T-cell (primary cell): ENCODE data around the gene IL1RL1. TPM values are rescaled to one million over a fixed set of nuclear protein-coding genes. Genes with fewer than 3 reads are reported as not detected.
A peak's percentile ranks its signal among the peaks of the same experiment; 100 is the strongest.

Experiments used
- ATAC-seq, 4 experiments: fragments of 200-7000 bp in 3 of 4; fragments of 150-1000 bp in 1 of 4; cut with Tn5 transposase; replicated peaks in 1 of 4; 1 replicate in 3 of 4; 2 replicates in 1 of 4; pipeline ENCODE4 v1.10.0; 2021; ENCODE audit warnings: moderate library complexity in 3 of 4, mild to moderate bottlenecking in 2 of 4, moderate number of reproducible peaks in 1 of 4
- CTCF ChIA-PET, 2 donors: fragments of 300-600 bp; sonication (Branson Sonifier 250); formaldehyde crosslinking; loops; one replicate each; lab custom pipeline; 2022; ENCODE audit warnings: antibody characterized with exemption in 2 of 2; lab: Charles Lee
- POLR2A ChIA-PET, 2 donors: fragments of 300-600 bp; sonication (Branson Sonifier 250); formaldehyde crosslinking; loops; one replicate each; lab custom pipeline; 2022; ENCODE audit warnings: antibody characterized with exemption in 2 of 2; lab: Charles Lee
- DNase-seq, 35 experiments: peaks; one replicate each; pipeline versions ENCODE4 v3.0.0 to v3.0.0-alpha.2; 2013 to 2023
- H3K27ac ChIP-seq: one replicate; pipeline ENCODE4 v1.5.1; 2013; ENCODE audit warnings: low read length
- H3K27me3 ChIP-seq, 2 experiments: replicated peaks in 1 of 2; 1 replicate in 1 of 2; 2 replicates in 1 of 2; pipeline versions ENCODE4 v1.6.1 to v1.7.0; 2013; ENCODE audit warnings: low read length in 1 of 2, mixed read lengths in 1 of 2; ENCODE audit not compliant: control insufficient read depth in 2 of 2, insufficient read depth in 2 of 2; ENCODE audit errors: extremely low read depth in 1 of 2
- H3K36me3 ChIP-seq, 2 donors: 1 replicate in 1 of 2; 2 replicates in 1 of 2; pipeline versions ENCODE4 v1.6.1 to v1.7.0; 2013; ENCODE audit warnings: low read length in 1 of 2; ENCODE audit not compliant: control insufficient read depth in 2 of 2, insufficient read depth in 1 of 2; ENCODE audit errors: extremely low read depth in 1 of 2
- H3K4me1 ChIP-seq, 2 experiments: 1 replicate in 1 of 2; 2 replicates in 1 of 2; pipeline versions ENCODE4 v1.6.1 to v1.7.0; 2013; ENCODE audit warnings: low read length in 2 of 2, mixed read lengths in 1 of 2; ENCODE audit not compliant: insufficient read depth in 2 of 2, control insufficient read depth in 1 of 2; ENCODE audit errors: extremely low read depth in 1 of 2
- H3K4me3 ChIP-seq, 2 donors: 1 replicate in 1 of 2; 2 replicates in 1 of 2; pipeline versions ENCODE4 v1.5.1 to v1.7.0; 2013; ENCODE audit warnings: mild to moderate bottlenecking in 2 of 2, low read length in 1 of 2, moderate library complexity in 1 of 2; ENCODE audit not compliant: control insufficient read depth in 1 of 2; ENCODE audit errors: extremely low read depth in 1 of 2
- H3K9me3 ChIP-seq: 2 replicates; pipeline ENCODE4 v1.7.0; 2013
- H3K27ac Mint-ChIP-seq, 2 donors: one replicate each; pipeline ENCODE4 v1.8.0; 2020 to 2021; ENCODE audit warnings: mild to moderate bottlenecking in 2 of 2, mixed read lengths in 2 of 2
- H3K27me3 Mint-ChIP-seq, 2 donors: one replicate each; pipeline ENCODE4 v1.8.0; 2021 to 2022; ENCODE audit warnings: mixed read lengths in 2 of 2
- H3K36me3 Mint-ChIP-seq: one replicate; pipeline ENCODE4 v1.8.0; 2021; ENCODE audit warnings: mixed read lengths
- H3K4me1 Mint-ChIP-seq, 3 donors: one replicate each; pipeline ENCODE4 v1.8.0; 2020 to 2022; ENCODE audit warnings: mixed read lengths in 3 of 3, mild to moderate bottlenecking in 1 of 3
- H3K4me3 Mint-ChIP-seq, 3 donors: one replicate each; pipeline ENCODE4 v1.8.0; 2020 to 2022; ENCODE audit warnings: mild to moderate bottlenecking in 3 of 3, mixed read lengths in 3 of 3, moderate library complexity in 3 of 3
- H3K9me3 Mint-ChIP-seq, 3 donors: one replicate each; pipeline ENCODE4 v1.8.0; 2020 to 2022; ENCODE audit warnings: mixed read lengths in 3 of 3
- WGBS: methylation state at CpG from one replicate; pipeline ENCODE4 v1.1.5; 2013; ENCODE audit warnings: missing lambda C conversion rate; ENCODE audit not compliant: insufficient coverage; 5-methylcytosine and 5-hydroxymethylcytosine counted together
- total RNA-seq, 35 experiments: library from RNA in 6 of 35; stranded (reverse) in 6 of 35; fragments of 120-200 nt in 1 of 35; gene quantifications; one replicate each; pipeline versions ENCODE4 v1.2.1 to v1.2.4 and lab custom pipeline; 2013 to 2026

IL1RL1 gene
- total RNA-seq, 5 donors from 2014 or later (not counting 1 experiment from before 2014, with no cell fraction given), result 0.15 to 1.4 (median 0.35) TPM

DNA sequence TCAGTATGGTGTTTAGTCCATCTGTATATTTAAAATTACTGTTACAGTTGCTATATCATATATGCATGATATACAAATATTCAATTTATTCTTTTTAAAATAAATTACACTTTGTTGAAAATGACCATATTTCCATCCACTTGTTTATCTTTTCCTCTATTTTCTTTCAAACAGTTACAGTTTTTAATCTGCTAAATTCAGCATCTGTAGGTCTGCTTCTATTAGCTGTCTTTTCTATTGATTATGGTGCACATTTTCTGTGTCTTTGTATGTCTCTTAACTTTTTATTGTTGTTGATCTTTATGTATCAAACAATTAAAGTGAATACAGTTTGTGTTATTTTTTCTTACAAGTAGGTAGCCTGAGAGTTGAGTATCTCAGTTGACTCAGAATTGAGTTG is 72.4 kb downstream of the IL1RL1 start:
- Mint-ChIP-seq H3K36me3 (peaks cover 71% of the 10 kb centered on the region), H3K27ac (no peak overlapping the region), H3K4me1 (peaks cover 1 to 8% (median 4%) of the 10 kb centered on the region in 3 donors), H3K27me3 (no peaks in the 10 kb centered on the region), H3K9me3 (peaks cover 10 to 21% (median 17%) of the 10 kb centered on the region in 3 donors), H3K4me3 (no peak overlapping the region)
- Histone ChIP-seq H3K4me3 (no peak overlapping the region), H3K27me3 (no peaks in the 10 kb centered on the region), H3K27ac (no peak overlapping the region), H3K9me3 (peaks cover 6% of the 10 kb centered on the region), H3K4me1 (no peaks in the 10 kb centered on the region), H3K36me3 (peaks cover 0 to 2% of the 10 kb centered on the region in 2 donors)
- ChIA-PET CTCF (no interaction called here), POLR2A (no interaction called here)
- ATAC-seq (no peak), DNase-seq (no peak)

DNA sequence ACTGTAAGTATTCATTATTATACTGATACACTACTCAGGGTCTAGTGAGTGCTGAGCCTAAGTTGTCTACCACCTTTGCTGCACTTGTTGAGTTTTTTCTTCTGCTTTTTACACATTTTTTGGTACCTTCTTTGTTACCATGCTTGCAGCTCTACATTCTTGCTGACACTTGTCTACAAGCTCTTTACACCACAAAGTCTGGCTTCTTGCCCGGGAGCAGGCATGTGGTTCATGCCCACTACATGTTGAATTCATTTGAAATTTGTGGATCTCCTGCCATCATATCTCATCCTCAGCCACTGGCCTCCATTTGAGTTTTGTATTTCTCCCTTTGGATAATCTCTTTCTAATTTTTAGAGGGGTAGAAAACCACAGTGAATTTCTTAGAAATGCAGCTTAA is 74.2 kb downstream of the IL1RL1 start:
- POLR2A ChIA-PET, result interaction anchor here in 1 of 2 donors (1.0 kb wide), 1 partner anchor 88 kb away, joined by 3 read pairs; no protein-coding TSS in a partner anchor
- Mint-ChIP-seq H3K36me3 (peaks cover 72% of the 10 kb centered on the region), H3K27me3 (no peaks in the 10 kb centered on the region), H3K4me3 (no peak overlapping the region), H3K4me1 (peaks cover 1 to 19% (median 7%) of the 10 kb centered on the region in 3 donors), H3K27ac (no peak overlapping the region), H3K9me3 (peaks cover 10 to 21% (median 17%) of the 10 kb centered on the region in 3 donors)
- Histone ChIP-seq H3K36me3 (peaks cover 0 to 2% of the 10 kb centered on the region in 2 donors), H3K4me1 (no peaks in the 10 kb centered on the region), H3K27me3 (no peaks in the 10 kb centered on the region), H3K4me3 (no peak overlapping the region), H3K9me3 (peaks cover 6% of the 10 kb centered on the region), H3K27ac (no peak overlapping the region)
- CTCF ChIA-PET, result no interaction called here
- WGBS, result 100% methylated on average over 1 of the region's 1 CpG
- DNase-seq, result no peak
- no peak for ATAC-seq

DNA sequence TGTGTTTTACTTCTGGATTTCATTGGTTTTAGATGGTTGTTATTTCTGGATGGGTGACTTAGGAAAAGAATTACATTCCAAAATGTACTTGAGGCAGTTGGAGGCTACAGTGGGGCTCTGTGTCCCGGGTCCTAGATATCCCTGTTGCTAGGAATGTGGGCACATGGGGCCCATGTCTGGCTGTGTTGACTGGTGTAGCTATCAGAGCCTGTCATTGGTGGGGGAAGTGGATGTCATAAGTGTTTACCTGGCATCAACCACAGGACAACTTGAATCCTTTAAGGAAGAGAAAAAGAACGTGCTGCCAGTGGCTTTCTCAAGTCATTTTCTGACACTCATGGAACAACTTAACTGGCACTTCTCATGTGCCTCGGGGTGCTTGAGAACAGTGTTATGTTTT is 74.6 kb downstream of the IL1RL1 start:
- no peak for ATAC-seq
- H3K36me3 ChIP-seq, result peaks cover 0 to 2% of the 10 kb centered on the region in 2 donors
- H3K4me3 ChIP-seq, result no peak overlapping the region
- peaks cover 6% of the 10 kb centered on the region for H3K9me3 ChIP-seq
- POLR2A ChIA-PET, result interaction anchor here in 1 of 2 donors (1.0 kb wide), 1 partner anchor 89 kb away, joined by 3 read pairs; no protein-coding TSS in a partner anchor
- H3K27me3 ChIP-seq, result no peaks in the 10 kb centered on the region
- 100% methylated on average over 1 of the region's 3 CpGs for WGBS
- DNase-seq, result no peak
- H3K4me1 Mint-ChIP-seq, result peaks cover 4 to 21% (median 9%) of the 10 kb centered on the region in 3 donors
- no peak overlapping the region for H3K4me3 Mint-ChIP-seq
- H3K27ac Mint-ChIP-seq, result no peak overlapping the region
- CTCF ChIA-PET, result no interaction called here
- H3K36me3 Mint-ChIP-seq, result peaks cover 67% of the 10 kb centered on the region
- peaks cover 10 to 21% (median 17%) of the 10 kb centered on the region in 3 donors for H3K9me3 Mint-ChIP-seq
- H3K27me3 Mint-ChIP-seq, result no peaks in the 10 kb centered on the region
- no peak overlapping the region for H3K27ac ChIP-seq
- no peaks in the 10 kb centered on the region for H3K4me1 ChIP-seq

DNA sequence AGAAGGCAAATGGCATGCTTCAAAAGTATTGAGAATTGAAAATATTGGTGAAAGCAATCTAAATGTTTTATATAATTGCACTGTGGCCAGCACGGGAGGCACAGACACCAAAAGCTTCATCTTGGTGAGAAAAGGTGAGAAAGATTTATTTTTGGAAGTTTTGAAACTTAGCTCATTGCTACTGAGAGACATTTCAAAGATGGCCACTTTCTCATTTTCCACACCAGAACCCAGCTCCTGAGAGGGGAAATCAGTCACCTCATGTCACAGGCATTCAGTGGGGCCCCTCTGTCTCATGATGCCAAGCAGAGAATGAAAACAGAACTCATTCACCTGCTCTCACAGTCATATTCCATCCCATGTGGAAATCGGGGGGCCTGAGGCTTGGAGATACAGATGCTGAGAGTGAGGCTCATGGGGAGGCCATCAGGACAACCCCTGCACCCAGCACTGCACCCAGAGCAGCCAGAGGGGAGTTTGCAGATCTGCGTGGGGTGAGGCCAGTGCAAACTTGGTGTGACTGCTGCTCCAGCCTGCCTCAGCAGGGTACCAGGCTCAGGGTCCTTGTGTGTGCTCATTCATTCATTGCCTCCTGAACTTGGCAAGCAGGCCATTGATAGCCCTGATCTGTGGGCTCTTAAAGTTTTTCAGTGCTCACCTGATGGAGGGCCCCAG is 75.6 kb downstream of the IL1RL1 start:
- H3K27ac Mint-ChIP-seq, result no peak overlapping the region
- Histone ChIP-seq H3K27me3 (no peaks in the 10 kb centered on the region), H3K4me1 (peaks cover 0 to 3% of the 10 kb centered on the region in 2 experiments), H3K27ac (no peak overlapping the region), H3K4me3 (no peak overlapping the region), H3K9me3 (peaks cover 6% of the 10 kb centered on the region), H3K36me3 (peaks cover 0 to 2% of the 10 kb centered on the region in 2 donors)
- peaks cover 14 to 31% (median 19%) of the 10 kb centered on the region in 3 donors for H3K4me1 Mint-ChIP-seq
- no peaks in the 10 kb centered on the region for H3K27me3 Mint-ChIP-seq
- H3K36me3 Mint-ChIP-seq, result peaks cover 58% of the 10 kb centered on the region
- H3K4me3 Mint-ChIP-seq, result no peak overlapping the region
- peaks cover 10 to 21% (median 17%) of the 10 kb centered on the region in 3 donors for H3K9me3 Mint-ChIP-seq
- CTCF ChIA-PET, result no interaction called here
- DNase-seq (no peak), ATAC-seq (no peak)
- 100% methylated on average over 2 of the region's 3 CpGs for WGBS
- POLR2A ChIA-PET, result no interaction called here

DNA sequence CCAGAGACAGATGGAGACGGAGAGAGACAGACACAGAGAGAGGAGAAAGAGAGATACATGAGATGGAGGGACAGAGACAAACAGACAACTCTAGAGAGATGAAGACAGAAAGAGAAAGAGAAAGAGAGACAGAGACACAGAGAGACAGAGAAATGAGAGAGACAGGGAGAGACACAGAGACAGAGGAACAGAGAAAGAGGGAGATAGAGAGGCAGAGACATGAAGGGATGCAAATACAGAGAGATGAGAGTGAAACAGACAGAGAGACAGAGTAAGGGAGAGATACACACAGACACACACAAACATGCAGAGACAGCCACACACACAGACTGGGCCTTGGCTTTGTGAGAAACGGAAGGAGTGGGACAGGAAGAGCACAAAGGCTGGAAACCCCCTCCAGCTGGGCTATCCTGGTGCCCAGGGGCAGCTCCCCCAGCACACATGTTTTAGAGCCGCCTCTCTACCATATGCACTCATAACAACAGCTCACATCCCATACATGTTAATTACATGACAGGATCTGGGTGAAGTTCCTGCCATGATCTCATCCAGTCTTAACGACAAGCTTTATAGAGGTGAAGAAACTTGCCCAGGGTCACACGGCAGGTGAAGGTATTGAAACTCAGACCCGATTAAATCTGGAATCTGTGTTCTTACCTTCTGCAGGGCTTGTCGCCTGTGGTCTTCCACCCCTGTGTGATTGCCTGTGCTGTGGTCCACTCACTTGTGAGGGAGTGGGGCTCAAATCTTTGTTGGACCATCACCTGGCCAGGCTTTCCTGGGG is 76.6 kb downstream of the IL1RL1 start:
- peaks cover 17 to 35% (median 24%) of the 10 kb centered on the region in 3 donors for H3K4me1 Mint-ChIP-seq
- Histone ChIP-seq H3K4me3 (no peak overlapping the region), H3K9me3 (peaks cover 6% of the 10 kb centered on the region), H3K27ac (no peak overlapping the region), H3K36me3 (peaks cover 0 to 2% of the 10 kb centered on the region in 2 donors), H3K27me3 (no peaks in the 10 kb centered on the region), H3K4me1 (peaks cover 0 to 3% of the 10 kb centered on the region in 2 experiments)
- no peak for ATAC-seq
- H3K27ac Mint-ChIP-seq, result no peak overlapping the region
- CTCF ChIA-PET, result no interaction called here
- no peaks in the 10 kb centered on the region for H3K27me3 Mint-ChIP-seq
- H3K4me3 Mint-ChIP-seq, result no peak overlapping the region
- DNase-seq, result no peak
- peaks cover 50% of the 10 kb centered on the region for H3K36me3 Mint-ChIP-seq
- peaks cover 10 to 18% (median 16%) of the 10 kb centered on the region in 3 donors for H3K9me3 Mint-ChIP-seq
- 93% methylated on average over 5 of the region's 7 CpGs for WGBS
- POLR2A ChIA-PET, result no interaction called here

DNA sequence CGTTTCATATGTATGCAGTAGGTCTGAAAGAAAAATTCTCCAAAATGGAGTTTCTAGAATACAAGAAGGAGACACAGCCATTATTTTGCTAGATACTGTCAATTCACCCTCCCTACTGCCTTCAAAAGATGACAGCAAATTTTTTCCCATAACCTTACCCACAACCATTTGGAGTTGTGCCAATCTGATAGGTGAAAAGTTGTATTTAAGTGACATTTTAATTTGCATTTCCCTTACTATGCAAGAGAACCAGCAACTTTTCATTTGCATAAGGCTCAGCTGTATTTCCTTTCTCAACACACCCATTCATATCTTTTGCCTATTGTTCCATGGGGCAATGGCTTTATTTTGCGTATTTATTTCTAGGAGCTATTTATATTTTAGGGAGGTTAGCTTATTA is 80.2 kb downstream of the IL1RL1 start:
- Mint-ChIP-seq H3K9me3 (no peaks in the 10 kb centered on the region), H3K27me3 (no peaks in the 10 kb centered on the region), H3K4me3 (no peak overlapping the region), H3K36me3 (peaks cover 16% of the 10 kb centered on the region), H3K27ac (peak overlapping the region in 1 of 2 donors; percentile 41), H3K4me1 (peaks cover 17 to 35% (median 24%) of the 10 kb centered on the region in 3 donors)
- Histone ChIP-seq H3K36me3 (peaks cover 0 to 2% of the 10 kb centered on the region in 2 donors), H3K27me3 (no peaks in the 10 kb centered on the region), H3K9me3 (no peaks in the 10 kb centered on the region), H3K4me3 (no peak overlapping the region), H3K27ac (no peak overlapping the region), H3K4me1 (peaks cover 0 to 3% of the 10 kb centered on the region in 2 experiments)
- ChIA-PET POLR2A (no interaction called here), CTCF (interaction anchor here in 1 of 2 donors (1.3 kb wide), 1 partner anchor 27 kb away, joined by 4 read pairs; no protein-coding TSS in a partner anchor)
- ATAC-seq (peak; percentile 55 to 82 (median 61)), DNase-seq (peak in 4 of 35 experiments; percentile 9 to 74 (median 22))
- no CpG with 5 or more reads among the region's 2 CpGs for WGBS
